Esophagus squamous epithelium (tissue), 4 donors: ENCODE results near the gene THSD7B.

ENCODE experiments used
- CTCF ChIP-seq, 6 experiments: fragments of 450-650 bp in 4 of 6; fragments of 200-600 bp in 2 of 6; sonication (generic) in 2 of 6; IDR thresholded peaks; one replicate each; pipeline ENCODE4 v1.5.1; 2016 to 2019; ENCODE audit warnings: antibody characterized with exemption in 6 of 6, mild to moderate bottlenecking in 4 of 6, moderate library complexity in 4 of 6
- POLR2A ChIP-seq, 4 donors: fragments of 450-650 bp; IDR thresholded peaks; one replicate each; pipeline ENCODE4 v1.6.1; 2017; ENCODE audit warnings: antibody characterized with exemption in 4 of 4, mild to moderate bottlenecking in 4 of 4, moderate library complexity in 3 of 4

DNA sequence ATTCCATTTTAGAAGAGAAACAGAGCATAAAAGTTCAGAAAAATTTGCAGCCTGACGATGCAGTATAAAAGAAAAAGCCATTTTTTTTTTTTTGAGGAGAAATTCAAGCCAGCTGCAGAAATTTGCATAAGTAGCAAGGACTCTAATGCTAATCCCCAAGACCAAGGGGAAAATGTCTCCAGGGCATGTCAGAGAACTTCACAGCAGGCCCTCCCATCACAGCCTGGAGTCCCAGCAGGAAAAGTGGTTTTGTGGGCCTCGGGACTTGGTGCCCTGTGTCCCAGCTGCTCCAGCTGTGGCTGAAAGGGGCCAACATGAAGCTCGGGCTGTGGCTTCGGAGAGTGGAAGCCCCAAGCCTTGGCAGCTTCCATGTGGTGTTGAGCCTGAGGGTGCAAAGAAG, 873.6 kb downstream of the THSD7B start:
- no peak for TF ChIP-seq CTCF (IDR thresholded peaks at IDR 0.05)
- TF ChIP-seq POLR2A (IDR thresholded peaks at IDR 0.05) = no peak
